Cerebellar nuclear complex (tissue), 1 donor: ENCODE data around the gene TRPC1.
A peak's percentile ranks its signal among the peaks of the same experiment; 100 is the strongest.
"Not testable (repeated sequence)": the region's sequence is repeated elsewhere in the genome, so short reads cannot be mapped to it uniquely, and the experiment has no call there.

Experiments used
- DNase-seq, 2 experiments: peaks; one replicate each; lab custom pipeline; 2025; lab: John Stamatoyannopoulos, UW

The TRPC1 gene

GRCh38 chr3:142723968-142724681 lies at the start of gene TRPC1:
TRPC1 (plus strand) TSS chr3:142724034; CDS start chr3:142724560, 526 bp downstream.
- no peak for DNase-seq

- no peak for DNase-seq
Measured at GRCh38 chr3:142676151-142676550, 47.7 kb upstream of the TRPC1 start.

GRCh38 chr3:142680710-142681109 lies 43.1 kb upstream of the TRPC1 start:
- no peak for DNase-seq

- no peak for DNase-seq
Measured at GRCh38 chr3:142690613-142691012, 33.2 kb upstream of the TRPC1 start.

GRCh38 chr3:142691527-142691926 lies 32.3 kb upstream of the TRPC1 start:
- no peak for DNase-seq

GRCh38 chr3:142693136-142693853 lies 30.5 kb upstream of the TRPC1 start:
- no peak for DNase-seq

GRCh38 chr3:142694225-142694624 lies 29.6 kb upstream of the TRPC1 start:
- no peak for DNase-seq

GRCh38 chr3:142705198-142705597 lies 18.6 kb upstream of the TRPC1 start:
- no peak for DNase-seq

- DNase-seq, result no peak
Measured at GRCh38 chr3:142706321-142707127, 17.3 kb upstream of the TRPC1 start.

GRCh38 chr3:142709207-142709606 lies 14.6 kb upstream of the TRPC1 start:
- no peak for DNase-seq

- DNase-seq, result not testable (repeated sequence)
Measured at GRCh38 chr3:142714882-142715281, 9.0 kb upstream of the TRPC1 start.

GRCh38 chr3:142716102-142716501 lies 7.7 kb upstream of the TRPC1 start:
- no peak for DNase-seq

- DNase-seq, result peak in 1 of 2 experiments; percentile 19
Measured at GRCh38 chr3:142723665-142723967, 218 bp upstream of the TRPC1 start.

- peak in 1 of 2 experiments; percentile 7 for DNase-seq
Measured at GRCh38 chr3:142724682-142725356, 985 bp downstream of the TRPC1 start.

- no peak for DNase-seq
Measured at GRCh38 chr3:142725357-142725739, 1.5 kb downstream of the TRPC1 start.

- no peak for DNase-seq
Measured at GRCh38 chr3:142726017-142726416, 2.2 kb downstream of the TRPC1 start.

- no peak for DNase-seq
Measured at GRCh38 chr3:142732066-142732465, 8.2 kb downstream of the TRPC1 start.

- no peak for DNase-seq
Measured at GRCh38 chr3:142734834-142735233, 11.0 kb downstream of the TRPC1 start.

- no peak for DNase-seq
Measured at GRCh38 chr3:142735462-142735861, 11.6 kb downstream of the TRPC1 start.

GRCh38 chr3:142738396-142738795 lies 14.6 kb downstream of the TRPC1 start:
- DNase-seq, result no peak

- DNase-seq, result no peak
Measured at GRCh38 chr3:142746646-142747045, 22.8 kb downstream of the TRPC1 start.

GRCh38 chr3:142750531-142750930 lies 26.7 kb downstream of the TRPC1 start:
- DNase-seq, result not testable (repeated sequence)
